Keratinocyte (primary cell): ENCODE data around the gene KPNA1.

ENCODE experiments used
- EZH2 ChIP-seq: IDR thresholded peaks from one replicate; pipeline ENCODE4 v1.6.1; 2012; ENCODE audit warnings: inconsistent platforms, mild to moderate bottlenecking, low read length, moderate library complexity
- TF ChIP-seq, protein P1 (sequence below), 3 experiments: IDR thresholded peaks in 1 of 3; conservative IDR thresholded peaks in 1 of 3; optimal IDR thresholded peaks in 1 of 3; 2 replicates in 2 of 3; 3 replicates in 1 of 3; pipeline versions ENCODE3 to v1.5.1; 2011; ENCODE audit warnings: low read length in 3 of 3, mild to moderate bottlenecking in 3 of 3, moderate library complexity in 2 of 3, control low read depth in 1 of 3, inconsistent platforms in 1 of 3; ENCODE audit not compliant: insufficient read depth in 2 of 3; ENCODE audit errors: extremely low read depth in 1 of 3

DNA sequence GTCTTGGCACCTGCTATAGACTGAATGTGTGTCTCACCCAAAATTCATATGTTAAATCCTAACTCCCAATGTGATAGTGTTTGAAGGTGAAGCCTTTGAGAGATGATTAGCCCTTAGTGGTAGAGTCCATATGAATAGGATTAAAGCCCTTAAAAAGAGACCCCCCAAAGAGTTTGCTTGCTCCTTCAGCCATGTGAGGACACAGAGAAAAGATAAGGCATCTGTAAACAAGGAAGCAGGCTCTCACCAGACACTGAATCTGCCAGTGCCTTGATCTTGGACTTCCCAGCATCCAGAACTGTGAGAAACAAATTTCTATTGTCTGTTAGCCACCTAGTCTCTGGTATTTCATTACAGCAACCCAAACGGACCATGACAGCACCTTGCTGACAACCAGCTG is 16.6 kb downstream of the KPNA1 start:
- TF ChIP-seq, protein P1, sequence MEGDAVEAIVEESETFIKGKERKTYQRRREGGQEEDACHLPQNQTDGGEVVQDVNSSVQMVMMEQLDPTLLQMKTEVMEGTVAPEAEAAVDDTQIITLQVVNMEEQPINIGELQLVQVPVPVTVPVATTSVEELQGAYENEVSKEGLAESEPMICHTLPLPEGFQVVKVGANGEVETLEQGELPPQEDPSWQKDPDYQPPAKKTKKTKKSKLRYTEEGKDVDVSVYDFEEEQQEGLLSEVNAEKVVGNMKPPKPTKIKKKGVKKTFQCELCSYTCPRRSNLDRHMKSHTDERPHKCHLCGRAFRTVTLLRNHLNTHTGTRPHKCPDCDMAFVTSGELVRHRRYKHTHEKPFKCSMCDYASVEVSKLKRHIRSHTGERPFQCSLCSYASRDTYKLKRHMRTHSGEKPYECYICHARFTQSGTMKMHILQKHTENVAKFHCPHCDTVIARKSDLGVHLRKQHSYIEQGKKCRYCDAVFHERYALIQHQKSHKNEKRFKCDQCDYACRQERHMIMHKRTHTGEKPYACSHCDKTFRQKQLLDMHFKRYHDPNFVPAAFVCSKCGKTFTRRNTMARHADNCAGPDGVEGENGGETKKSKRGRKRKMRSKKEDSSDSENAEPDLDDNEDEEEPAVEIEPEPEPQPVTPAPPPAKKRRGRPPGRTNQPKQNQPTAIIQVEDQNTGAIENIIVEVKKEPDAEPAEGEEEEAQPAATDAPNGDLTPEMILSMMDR (optimal IDR thresholded peaks at IDR 0.05 in 1 of 3, IDR thresholded peaks at IDR 0.05 in 1 of 3, conservative IDR thresholded peaks at IDR 0.05 in 1 of 3; ENCODE audit: extremely low read depth in 1 of 3, insufficient read depth in 2 of 3, low read length in 3 of 3) = no peak
- no peak for TF ChIP-seq EZH2
